ENCODE results near the gene MAP2. TPM values are rescaled to one million over a fixed set of nuclear protein-coding genes. Genes with fewer than 3 reads are reported as not detected.

Gene MAP2
- total and polyA plus RNA-seq, 11 donors, result 3.2 to 19.3 (median 8.9) TPM

DNA sequence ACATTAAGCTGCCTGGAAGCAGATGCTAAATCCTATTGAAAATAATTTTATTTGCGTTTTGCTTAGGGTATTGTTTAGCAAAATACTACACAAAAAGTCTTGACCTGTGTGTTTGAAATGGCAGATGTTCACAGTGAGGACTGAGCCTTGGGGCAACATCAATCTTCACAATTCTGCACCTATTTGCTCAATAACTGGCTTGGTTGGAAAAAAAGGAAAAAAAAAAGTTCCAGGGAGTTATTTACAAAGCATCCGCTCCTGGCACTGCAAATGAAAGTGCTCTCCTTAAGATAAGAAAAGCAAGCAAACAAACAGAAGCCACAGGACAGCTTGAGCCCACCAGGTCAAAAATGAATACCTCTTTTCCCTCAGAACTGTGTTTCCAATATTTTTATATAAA is 77.7 kb downstream of the MAP2 start:
- Histone ChIP-seq H3K4me3 (no peak overlapping the region), H3K4me1 (peaks cover 0 to 12% (median 5%) of the 10 kb centered on the region in 12 donors), H3K27me3 (no peaks in the 10 kb centered on the region), H3K27ac (no peak overlapping the region), H3K9me3 (peaks cover 0 to 28% (median 8%) of the 10 kb centered on the region in 12 donors), H3K36me3 (no peaks in the 10 kb centered on the region)
- TF ChIP-seq, protein P1, sequence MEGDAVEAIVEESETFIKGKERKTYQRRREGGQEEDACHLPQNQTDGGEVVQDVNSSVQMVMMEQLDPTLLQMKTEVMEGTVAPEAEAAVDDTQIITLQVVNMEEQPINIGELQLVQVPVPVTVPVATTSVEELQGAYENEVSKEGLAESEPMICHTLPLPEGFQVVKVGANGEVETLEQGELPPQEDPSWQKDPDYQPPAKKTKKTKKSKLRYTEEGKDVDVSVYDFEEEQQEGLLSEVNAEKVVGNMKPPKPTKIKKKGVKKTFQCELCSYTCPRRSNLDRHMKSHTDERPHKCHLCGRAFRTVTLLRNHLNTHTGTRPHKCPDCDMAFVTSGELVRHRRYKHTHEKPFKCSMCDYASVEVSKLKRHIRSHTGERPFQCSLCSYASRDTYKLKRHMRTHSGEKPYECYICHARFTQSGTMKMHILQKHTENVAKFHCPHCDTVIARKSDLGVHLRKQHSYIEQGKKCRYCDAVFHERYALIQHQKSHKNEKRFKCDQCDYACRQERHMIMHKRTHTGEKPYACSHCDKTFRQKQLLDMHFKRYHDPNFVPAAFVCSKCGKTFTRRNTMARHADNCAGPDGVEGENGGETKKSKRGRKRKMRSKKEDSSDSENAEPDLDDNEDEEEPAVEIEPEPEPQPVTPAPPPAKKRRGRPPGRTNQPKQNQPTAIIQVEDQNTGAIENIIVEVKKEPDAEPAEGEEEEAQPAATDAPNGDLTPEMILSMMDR (IDR thresholded peaks at IDR 0.05), result no peak
- TF ChIP-seq POLR2A (IDR thresholded peaks at IDR 0.05), result no peak
- intact Hi-C loops (cut with DNase I), result no loop called here
- DNase-seq (no peak), ATAC-seq (no peak)
- WGBS, 4 donors, result 72 to 91% (median 80%) methylated on average over 2 of the region's 2 CpGs

- intact Hi-C loops (cut with DNase I), result no loop called here
- ATAC-seq (no peak), DNase-seq (no peak)
- H3K9me3 ChIP-seq, result no peaks in the 10 kb centered on the region
- H3K36me3 ChIP-seq, result no peaks in the 10 kb centered on the region
- no peaks in the 10 kb centered on the region for H3K27me3 ChIP-seq
- H3K4me1 ChIP-seq, result peaks cover 0 to 5% (median 0%) of the 10 kb centered on the region in 12 donors
- TF ChIP-seq, protein P1 (IDR thresholded peaks at IDR 0.05), result no peak
- no peak for TF ChIP-seq POLR2A (IDR thresholded peaks at IDR 0.05)
- 65 to 82% (median 68%) methylated on average over 2 of the region's 2 CpGs for WGBS, 4 donors
- H3K27ac ChIP-seq, result no peak overlapping the region
- H3K4me3 ChIP-seq, result no peak overlapping the region
Observed at GRCh38 chr2:209505410-209505809, 81.6 kb downstream of the MAP2 start.

- H3K27me3 ChIP-seq, result no peaks in the 10 kb centered on the region
- no peaks in the 10 kb centered on the region for H3K9me3 ChIP-seq
- no peak for TF ChIP-seq POLR2A (IDR thresholded peaks at IDR 0.05)
- TF ChIP-seq, protein P1 (IDR thresholded peaks at IDR 0.05), result no peak
- peaks cover 0 to 5% (median 0%) of the 10 kb centered on the region in 12 donors for H3K4me1 ChIP-seq
- no peak for ATAC-seq
- intact Hi-C loops (cut with DNase I), result no loop called here
- H3K27ac ChIP-seq, result no peak overlapping the region
- no peak overlapping the region for H3K4me3 ChIP-seq
- DNase-seq, result no peak
- H3K36me3 ChIP-seq, result no peaks in the 10 kb centered on the region
Observed at GRCh38 chr2:209508255-209508654, 84.4 kb downstream of the MAP2 start.

- no peak overlapping the region for H3K27ac ChIP-seq
- no peak for DNase-seq
- H3K9me3 ChIP-seq, result no peaks in the 10 kb centered on the region
- TF ChIP-seq, protein P1 (IDR thresholded peaks at IDR 0.05), result no peak
- TF ChIP-seq POLR2A (IDR thresholded peaks at IDR 0.05), result no peak
- no peaks in the 10 kb centered on the region for H3K36me3 ChIP-seq
- no peak for ATAC-seq
- H3K4me3 ChIP-seq, result no peak overlapping the region
- H3K4me1 ChIP-seq, result no peaks in the 10 kb centered on the region
- no peaks in the 10 kb centered on the region for H3K27me3 ChIP-seq
- WGBS, 4 donors, result 95 to 100% (median 97%) methylated on average over 2 of the region's 2 CpGs
- intact Hi-C loops (cut with DNase I), result no loop called here
Observed at GRCh38 chr2:209511637-209512036, 87.8 kb downstream of the MAP2 start.

All from heart left ventricle (tissue), 16 donors.